CD4-positive, alpha-beta T cell treated with Interleukin-4 for 1 hour (primary cell): ENCODE results near the gene OGFOD3.
"Not testable (repeated sequence)": the region's sequence is repeated elsewhere in the genome, so short reads cannot be mapped to it uniquely, and the experiment has no call there.

Experiments used
- DNase-seq, 2 donors: peaks; one replicate each; pipeline ENCODE4 v3.0.0-alpha.2; 2020 to 2022

The OGFOD3 gene

GRCh38 chr17:82372249-82373071, 45.9 kb downstream of the OGFOD3 start:
- DNase-seq = no peak

DNA sequence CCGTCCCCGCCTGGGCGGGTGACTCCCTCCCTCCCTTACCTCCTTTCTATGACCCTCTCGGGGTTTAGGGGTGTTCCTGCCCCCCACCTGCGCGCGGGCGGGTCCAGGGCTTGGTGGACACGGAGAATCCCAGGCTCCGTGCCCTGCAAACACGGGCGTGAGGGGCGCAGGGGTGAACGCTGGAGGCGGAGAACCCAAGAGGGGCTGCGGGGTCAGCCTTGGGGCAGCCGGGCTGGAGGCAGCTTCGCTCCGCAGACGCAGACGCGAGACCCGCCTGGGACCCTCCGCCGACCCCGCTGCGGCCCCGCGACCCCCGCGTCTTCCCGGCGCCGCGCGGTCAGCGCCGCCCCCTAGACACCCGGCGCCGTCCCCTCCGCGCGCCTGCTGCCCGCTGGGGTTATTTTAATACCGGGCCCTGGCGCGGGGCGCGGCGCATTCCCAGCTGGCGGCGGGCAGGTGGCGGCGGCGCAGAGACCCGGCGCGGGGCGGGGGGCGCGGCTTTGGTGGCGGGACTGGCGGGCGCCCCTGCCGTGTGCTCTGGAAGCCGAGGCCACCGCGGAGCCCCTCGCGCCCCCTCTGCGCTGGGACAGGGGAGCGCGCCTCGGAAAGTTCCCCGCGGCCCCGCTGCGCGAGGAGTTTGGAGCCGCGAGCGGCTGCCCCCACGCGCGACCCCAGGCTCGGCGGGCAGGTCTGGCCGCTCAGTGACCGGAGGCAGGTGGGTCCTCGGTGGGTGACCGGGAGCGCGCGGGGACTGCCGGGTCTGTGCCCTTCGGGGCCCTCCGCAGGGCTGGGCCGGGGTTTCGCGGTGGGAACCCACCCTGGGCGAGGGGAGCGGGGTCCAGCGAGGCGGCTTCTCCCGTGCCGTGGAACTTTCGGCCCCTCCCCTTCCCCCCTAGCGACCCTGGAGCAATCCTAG, 46.8 kb downstream of the OGFOD3 start, which contains the start of gene UTS2R:
TSS of gene UTS2R (plus strand) at position 433 of the 916 bp plus-strand sequence. CDS start 2,560 bp downstream, outside the sequence.
- DNase-seq = no peak

DNA sequence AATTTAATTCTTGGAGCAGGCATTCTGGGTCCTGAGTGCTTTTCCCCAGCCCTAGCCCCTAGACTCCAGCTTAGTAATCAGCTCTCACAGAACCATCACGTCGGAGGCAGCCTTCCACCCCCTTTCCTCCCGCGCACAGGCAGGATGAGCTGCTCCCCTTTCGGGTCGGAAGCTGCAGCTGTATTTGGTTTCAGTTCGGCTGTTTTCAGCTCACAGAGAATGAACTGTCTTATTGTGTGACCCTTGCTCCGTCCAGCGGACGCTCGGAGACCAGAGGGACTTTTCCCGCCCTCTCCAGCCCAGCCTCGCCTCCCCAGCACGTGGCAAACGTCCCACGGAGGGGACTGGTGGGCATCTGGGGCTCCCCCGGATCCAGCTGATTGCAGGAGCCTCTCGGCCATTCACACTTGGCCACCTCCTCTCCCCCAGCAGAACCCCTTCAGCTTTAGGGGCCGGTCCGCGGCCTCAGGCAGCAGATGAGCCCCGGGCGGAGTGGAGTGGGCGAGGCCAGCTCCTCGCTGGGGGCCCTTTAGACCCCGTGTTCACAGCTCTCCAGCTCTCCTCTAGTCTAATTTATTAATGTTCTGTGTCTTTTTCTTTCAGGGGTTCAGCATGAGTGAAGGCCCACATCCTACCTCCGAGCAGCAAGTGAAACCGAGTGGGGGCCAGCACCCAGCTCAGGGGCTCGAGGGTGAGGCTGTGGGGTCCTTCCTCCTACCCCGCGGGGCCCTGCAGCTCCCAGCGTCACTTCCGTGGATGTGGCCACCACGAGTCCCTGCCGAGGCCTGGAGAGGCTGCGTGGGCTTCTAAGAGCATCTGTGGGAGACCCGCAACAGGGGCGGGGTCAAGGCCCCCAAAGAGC, 47.7 kb downstream of the OGFOD3 start:
- DNase-seq = no peak

DNA sequence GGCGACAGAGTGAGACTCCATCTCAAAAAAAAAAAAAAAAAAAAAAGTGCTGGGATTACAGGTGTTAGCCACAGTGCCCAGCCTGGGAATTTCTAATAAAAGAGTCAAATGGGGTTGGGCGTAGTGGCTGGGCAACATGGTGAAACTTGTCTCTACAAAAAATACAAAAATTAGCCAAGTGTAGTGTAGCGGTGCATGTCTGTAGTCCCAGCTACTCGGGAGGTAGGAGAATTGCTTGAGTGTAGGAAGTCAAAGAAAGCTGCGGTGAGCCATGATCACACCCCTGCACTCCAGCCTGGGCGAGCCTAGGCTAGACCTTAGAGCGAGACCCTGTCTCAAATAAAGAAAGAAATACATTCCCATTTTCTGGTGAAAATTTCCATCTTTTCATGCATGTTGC, 49.2 kb downstream of the OGFOD3 start:
- no peak for DNase-seq

- no peak for DNase-seq
Measured at GRCh38 chr17:82367724-82368524, 50.5 kb downstream of the OGFOD3 start.

DNA sequence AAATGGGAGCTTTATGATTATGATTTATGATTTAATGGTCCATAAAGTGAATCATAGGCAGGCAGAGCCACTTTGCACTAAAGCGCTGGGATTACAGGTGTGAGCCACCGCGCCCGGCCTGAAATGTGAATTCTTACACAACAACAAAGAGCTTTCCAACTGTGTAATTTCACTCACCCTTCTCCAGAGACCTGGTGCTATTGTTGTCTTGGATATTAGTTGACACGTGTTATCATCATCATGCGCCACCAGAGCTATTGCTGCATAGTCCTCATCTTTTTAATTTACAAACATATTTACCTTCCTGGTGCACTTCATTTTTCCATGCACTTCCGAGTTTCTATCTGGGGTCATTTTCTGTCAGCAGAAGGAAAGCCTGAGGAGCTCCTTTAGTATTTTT, 51.6 kb downstream of the OGFOD3 start:
- DNase-seq = no peak

GRCh38 chr17:82365606-82366295, 52.6 kb downstream of the OGFOD3 start:
- DNase-seq = no peak

GRCh38 chr17:82361885-82362633, 56.3 kb downstream of the OGFOD3 start:
- no peak for DNase-seq

GRCh38 chr17:82359451-82360074, 58.8 kb downstream of the OGFOD3 start:
- DNase-seq = not testable (repeated sequence)

DNA sequence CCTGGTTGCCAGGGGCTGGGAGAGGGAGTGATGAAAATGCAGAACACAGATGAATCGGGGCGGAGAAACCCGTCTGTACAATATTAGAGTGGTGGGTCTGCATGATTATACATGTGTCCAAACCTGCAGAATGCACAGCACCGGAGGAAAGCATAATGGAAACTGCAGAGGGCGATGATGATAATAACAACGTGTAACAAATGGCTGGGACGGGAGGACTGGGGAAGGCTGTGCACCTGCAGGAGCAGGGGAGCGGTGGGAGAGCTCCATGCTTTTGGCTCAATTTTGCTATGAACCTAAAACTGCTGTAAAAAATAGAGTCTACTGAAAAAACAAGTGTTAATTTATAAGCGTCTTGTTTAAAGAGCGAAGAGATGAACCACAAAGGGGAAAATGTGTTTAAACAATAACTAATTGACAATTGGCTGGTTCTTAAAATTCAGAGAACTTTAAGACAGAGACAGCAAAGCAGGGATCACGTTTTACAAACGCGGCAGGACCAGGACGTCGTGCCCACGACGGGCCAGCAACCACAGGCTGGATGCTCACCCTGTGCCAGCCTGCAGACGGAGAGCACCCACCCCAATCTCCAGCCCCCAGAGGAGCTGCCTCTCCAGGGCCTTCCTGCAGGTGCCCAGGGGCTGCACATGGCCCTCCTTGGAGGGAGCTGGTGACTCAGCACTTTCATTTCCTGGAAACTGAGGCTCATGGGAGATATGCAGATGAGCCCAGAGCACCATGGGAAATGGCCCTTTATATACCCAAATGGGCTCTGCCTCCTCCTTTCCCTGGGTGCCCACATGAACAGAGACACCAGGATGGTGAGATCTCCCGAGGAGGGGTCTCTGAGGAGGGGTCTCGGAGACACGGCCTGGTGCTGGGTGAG, 59.7 kb downstream of the OGFOD3 start, which contains the start of gene TEX19:
TSS of gene TEX19 (plus strand) at position 783 of the 886 bp plus-strand sequence. CDS start 2,904 bp downstream, outside the sequence.
- DNase-seq = no peak

DNA sequence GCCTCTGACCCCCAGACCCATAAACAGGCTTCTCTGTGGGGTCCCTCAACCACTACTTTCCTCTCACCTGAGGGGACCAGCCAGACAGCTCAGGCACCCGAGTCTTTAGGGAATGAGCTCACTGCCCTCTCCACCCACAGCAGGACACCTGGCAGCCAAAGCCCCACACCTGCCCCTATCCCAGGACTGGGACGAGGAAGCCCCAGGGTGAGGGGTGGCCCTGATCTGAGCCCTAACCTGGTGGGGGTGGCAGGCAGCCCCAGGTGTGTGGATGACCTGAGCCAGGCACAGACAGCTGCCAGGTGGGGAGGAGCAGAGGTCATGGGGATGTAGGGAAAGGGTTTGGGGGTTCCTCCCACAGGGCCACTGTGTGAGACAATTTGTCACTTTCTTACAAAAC, 61.0 kb downstream of the OGFOD3 start:
- DNase-seq = no peak

DNA sequence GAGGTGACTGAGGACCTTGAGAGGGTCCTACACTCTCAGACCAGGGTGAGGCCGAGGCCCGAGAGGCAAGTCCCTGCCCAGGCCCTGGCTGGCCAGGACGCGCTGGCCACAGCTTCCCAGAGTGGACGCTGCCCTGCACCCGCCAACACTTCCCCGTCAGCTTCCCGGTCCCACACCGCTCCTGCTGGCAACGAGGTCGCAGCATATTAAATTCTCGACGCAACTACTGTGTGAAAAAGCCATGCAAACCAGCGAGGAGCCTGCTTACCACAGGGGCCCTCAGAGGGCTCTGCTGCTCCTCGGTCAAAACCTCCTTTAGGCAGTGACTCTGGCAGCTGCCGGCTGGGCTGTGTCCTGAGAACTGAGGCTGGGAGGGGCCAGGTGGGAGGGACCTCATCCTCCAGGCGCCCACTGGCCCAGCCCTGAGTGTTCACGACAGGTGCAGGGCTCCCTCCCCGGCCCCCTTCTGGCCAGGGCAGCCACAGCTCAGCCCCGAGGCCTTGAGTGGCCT, 61.5 kb downstream of the OGFOD3 start:
- no peak for DNase-seq

DNA sequence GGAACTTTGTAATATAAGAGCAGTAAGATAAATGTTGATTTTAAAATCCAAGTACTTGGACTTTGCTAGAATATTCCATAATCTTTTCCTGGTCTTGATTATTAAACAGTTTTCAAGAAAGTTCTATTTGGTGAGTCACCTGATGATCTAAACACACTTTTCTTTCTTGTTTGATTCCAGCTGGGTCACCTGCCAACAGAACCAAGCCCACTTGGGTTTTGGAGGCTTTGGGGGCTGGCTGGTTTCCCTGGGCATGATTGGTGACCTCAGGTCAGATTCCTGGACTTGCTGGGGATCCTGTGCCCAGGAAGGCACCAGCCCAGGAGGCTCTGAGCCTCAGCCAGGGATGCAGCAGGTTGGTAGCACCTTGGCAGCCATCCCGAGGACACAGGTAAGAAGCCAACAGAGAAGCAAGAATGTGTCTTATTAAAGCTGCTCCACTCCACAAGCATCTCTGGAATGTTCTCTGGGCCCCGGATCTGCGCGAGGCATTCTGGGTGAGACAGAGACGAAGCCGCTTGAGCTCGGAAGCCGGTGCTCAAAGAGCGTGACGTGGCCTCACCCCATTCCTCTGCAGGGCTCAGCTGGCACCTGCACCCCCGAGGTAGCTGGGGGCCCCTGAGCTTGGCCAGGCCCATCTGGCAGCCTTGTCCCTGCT, 62.5 kb downstream of the OGFOD3 start:
- DNase-seq = no peak

DNA sequence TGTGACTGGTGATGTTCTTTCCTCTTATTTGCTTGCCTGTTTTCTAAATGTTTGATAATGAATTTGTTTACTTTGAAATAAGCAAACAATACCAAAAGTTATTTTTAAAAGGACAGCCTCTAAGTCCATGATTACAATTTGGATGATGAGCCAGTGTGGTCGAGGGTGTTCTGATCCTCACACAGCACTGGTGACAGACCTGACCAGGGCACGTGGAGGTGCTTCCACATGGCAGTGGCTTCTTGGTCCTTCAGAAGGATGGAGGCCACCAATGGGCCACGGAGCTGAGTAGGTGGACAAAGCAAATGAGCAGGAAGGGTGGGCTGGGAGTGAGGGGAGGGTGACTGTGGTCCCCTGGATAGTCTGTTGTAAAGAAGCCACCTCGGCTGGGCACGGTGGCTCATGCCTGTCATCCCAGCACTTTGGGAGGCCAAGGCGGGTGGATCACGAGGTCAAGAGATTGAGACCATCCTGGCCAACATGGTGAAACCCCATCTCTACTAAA, 63.5 kb downstream of the OGFOD3 start:
- no peak for DNase-seq

DNA sequence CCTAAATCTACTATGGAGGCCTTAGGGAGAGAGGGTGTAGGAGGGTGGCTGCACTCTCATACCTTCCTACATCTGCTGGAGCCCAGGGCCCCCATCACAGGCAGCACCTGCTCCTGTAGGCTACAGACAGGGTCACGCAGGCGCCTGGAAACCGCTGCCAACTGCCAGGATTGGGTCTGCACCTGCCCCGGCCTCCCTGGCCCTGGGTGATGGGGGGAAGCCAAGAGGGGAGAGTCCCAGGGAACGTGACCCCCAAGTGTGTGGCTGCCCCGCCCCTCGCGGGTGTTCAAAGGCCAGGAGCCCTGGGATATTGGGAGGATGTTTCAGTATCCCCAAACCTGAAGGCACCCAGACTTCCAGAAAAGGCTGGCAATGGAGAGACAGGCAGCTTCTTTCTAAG, 64.9 kb downstream of the OGFOD3 start:
- DNase-seq = no peak

- peak; percentile 84 for DNase-seq
Measured at GRCh38 chr17:82351713-82352488, 66.5 kb downstream of the OGFOD3 start.

DNA sequence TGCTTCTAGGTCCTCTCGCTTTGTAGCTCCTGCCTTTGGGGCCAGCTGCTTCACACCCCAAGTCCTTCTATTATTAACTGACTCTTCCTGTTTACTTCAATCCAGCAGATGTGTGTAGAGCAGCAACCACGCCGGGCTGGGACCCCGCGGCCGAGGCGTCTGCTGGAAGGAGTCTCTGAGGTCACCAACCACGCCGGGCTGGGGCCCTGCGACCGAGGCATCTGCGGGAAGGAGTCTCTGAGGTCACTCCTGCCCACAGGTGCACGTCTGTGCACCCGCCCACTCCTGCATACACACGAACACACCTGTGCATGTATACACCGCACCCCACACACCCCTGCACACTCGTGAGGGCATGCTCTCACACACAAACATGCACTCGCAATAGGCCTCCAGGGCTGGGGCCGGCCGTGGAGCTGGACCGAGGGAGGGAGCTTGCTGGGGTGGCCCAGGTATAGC, 67.1 kb downstream of the OGFOD3 start:
- no peak for DNase-seq
